ENCODE results near the gene PPP4R3B. TPM values are rescaled to one million over a fixed set of nuclear protein-coding genes. Genes with fewer than 3 reads are reported as not detected.

PPP4R3B gene
- total RNA-seq, 6 experiments from 2014 or later = 34.3 to 62.4 (median 37.8) TPM

DNA sequence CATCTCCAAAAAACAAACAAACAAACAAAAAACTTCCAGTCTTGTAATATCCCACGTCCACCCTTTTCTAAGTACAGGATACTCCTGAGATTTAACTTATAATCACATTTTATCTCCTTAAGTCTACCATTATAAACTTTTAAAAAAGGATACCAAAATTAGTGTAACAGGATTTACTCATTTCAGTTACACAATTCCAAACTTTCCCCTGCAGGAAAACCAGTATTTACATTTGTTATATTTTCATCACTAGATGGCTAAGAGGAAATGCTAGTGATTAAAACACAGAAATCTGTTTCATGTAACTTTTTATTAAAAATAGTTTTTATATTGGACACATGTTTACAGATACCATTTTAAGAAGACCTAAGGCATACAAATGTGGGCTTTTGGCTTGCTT is 70.4 kb downstream of the PPP4R3B start:
- intact Hi-C loops (cut with DNase I) = no loop called here
- Histone ChIP-seq H3K27ac (no peak overlapping the region), H3K36me3 (peaks cover 0 to 26% (median 2%) of the 10 kb centered on the region in 4 donors), H3K4me3 (no peak overlapping the region), H3K4me1 (no peaks in the 10 kb centered on the region), H3K9me3 (no peaks in the 10 kb centered on the region), H3K27me3 (no peaks in the 10 kb centered on the region)
- no peak for TF ChIP-seq CTCF (IDR thresholded peaks at IDR 0.05)
- TF ChIP-seq POLR2A (IDR thresholded peaks at IDR 0.05) = no peak
- ATAC-seq (no peak), DNase-seq (no peak)
- WGBS (ENCODE audit: insufficient coverage, low coverage, low lambda C conversion rate, missing lambda C conversion rate) = 78% methylated on average over 1 of the region's 1 CpG

DNA sequence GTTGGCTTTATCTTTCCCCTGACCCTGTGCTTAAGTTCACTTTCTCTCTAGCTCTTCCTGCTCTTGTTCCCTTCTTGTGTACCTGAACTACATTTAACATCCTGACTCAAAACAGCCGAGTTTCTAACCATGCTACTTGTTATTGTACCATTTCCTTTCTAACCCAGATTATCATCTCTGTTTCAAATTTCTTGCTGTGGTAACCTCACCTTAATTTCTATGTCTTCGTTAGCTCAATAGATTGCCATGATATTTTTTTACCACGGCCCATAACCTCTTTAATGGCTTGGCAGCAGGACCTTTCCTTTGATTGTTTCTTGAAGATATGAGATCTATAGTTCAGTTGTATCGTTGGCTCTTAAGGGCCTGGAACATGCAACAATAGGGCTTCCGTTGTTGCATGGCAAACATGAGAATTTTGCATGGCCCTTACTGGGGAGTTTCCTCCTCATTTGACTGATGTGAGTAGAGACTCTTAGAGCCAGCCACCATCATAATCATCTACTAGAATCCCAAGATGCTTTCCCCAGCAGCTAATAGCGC is 86.8 kb downstream of the PPP4R3B start:
- Histone ChIP-seq H3K27ac (no peak overlapping the region), H3K36me3 (peaks cover 0 to 6% (median 1%) of the 10 kb centered on the region in 4 donors)
- 90% methylated on average over 6 of the region's 6 CpGs for WGBS (ENCODE audit: insufficient coverage, low coverage, low lambda C conversion rate, missing lambda C conversion rate)

GRCh38 chr2:55526174-55526573 is 91.2 kb downstream of the PPP4R3B start:
- WGBS (ENCODE audit: insufficient coverage, low coverage, low lambda C conversion rate, missing lambda C conversion rate) = 100% methylated on average over 1 of the region's 1 CpG
- Histone ChIP-seq H3K4me1 (no peaks in the 10 kb centered on the region), H3K36me3 (peaks cover 0 to 6% (median 0%) of the 10 kb centered on the region in 4 donors), H3K4me3 (no peak overlapping the region), H3K27ac (no peak overlapping the region), H3K9me3 (no peaks in the 10 kb centered on the region), H3K27me3 (no peaks in the 10 kb centered on the region)
- ATAC-seq = no peak
- intact Hi-C loops (cut with DNase I) = no loop called here
- DNase-seq = no peak
- no peak for TF ChIP-seq CTCF (IDR thresholded peaks at IDR 0.05)
- no peak for TF ChIP-seq POLR2A (IDR thresholded peaks at IDR 0.05)

More for the DNA sequence above, 86.8 kb downstream of the PPP4R3B start:
- no peaks in the 10 kb centered on the region for H3K4me1 ChIP-seq
- TF ChIP-seq POLR2A (IDR thresholded peaks at IDR 0.05) = no peak
- no peak for TF ChIP-seq CTCF (IDR thresholded peaks at IDR 0.05)
- H3K9me3 ChIP-seq = no peaks in the 10 kb centered on the region
- H3K27me3 ChIP-seq = no peaks in the 10 kb centered on the region
- no peak overlapping the region for H3K4me3 ChIP-seq
- intact Hi-C loops (cut with DNase I) = no loop called here
- DNase-seq (no peak), ATAC-seq (no peak)

DNA sequence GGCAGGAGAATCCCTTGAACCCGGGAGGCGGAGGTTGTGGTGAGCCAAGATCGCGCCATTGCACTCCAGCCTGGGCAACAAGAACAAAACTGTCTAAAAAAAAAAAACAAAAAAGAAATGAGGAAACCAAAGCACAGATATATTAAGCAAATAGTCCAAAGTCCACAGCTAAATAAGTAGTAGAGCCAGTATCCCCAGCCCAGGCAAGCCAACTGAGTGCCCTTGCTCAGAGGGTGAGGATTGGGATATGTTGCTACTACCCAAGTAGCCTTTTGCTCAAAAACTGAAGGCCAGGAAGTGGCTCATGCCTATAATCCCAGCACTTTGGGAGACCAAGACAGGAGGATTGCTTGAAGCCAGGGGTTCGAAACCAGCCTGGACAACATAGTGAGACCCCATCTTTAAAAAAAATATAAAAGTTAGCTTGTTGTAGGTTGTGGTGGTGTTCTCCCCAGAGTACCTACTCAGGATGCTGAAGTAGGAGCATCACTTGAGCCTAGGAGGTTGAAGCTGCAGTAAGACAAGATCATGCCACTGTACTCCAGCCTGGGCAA is 92.5 kb downstream of the PPP4R3B start:
- Histone ChIP-seq H3K27me3 (no peaks in the 10 kb centered on the region), H3K36me3 (peaks cover 0 to 6% (median 0%) of the 10 kb centered on the region in 4 donors), H3K9me3 (no peaks in the 10 kb centered on the region), H3K4me1 (peaks cover 0 to 4% (median 0%) of the 10 kb centered on the region in 4 donors), H3K4me3 (no peak overlapping the region), H3K27ac (no peak overlapping the region)
- intact Hi-C loops (cut with DNase I) = no loop called here
- DNase-seq (no peak), ATAC-seq (peak in 2 of 4 donors; percentile 55 to 59)
- TF ChIP-seq POLR2A (IDR thresholded peaks at IDR 0.05) (no peak), CTCF (IDR thresholded peaks at IDR 0.05) (no peak)
- 98% methylated on average over 5 of the region's 5 CpGs for WGBS (ENCODE audit: insufficient coverage, low coverage, low lambda C conversion rate, missing lambda C conversion rate)

Measured in right lobe of liver (tissue), 6 donors.